ENCODE results near the gene DUSP22. TPM values are rescaled to one million over a fixed set of nuclear protein-coding genes. Genes with fewer than 3 reads are reported as not detected.
"Not testable (repeated sequence)": the region's sequence is repeated elsewhere in the genome, so short reads cannot be mapped to it uniquely, and the experiment has no call there.

The DUSP22 gene
- polyA plus RNA-seq, 1 of the 3 experiments (the other 2 are of a cell fraction), result 6.8 TPM

- TF ChIP-seq FOXM1 (IDR thresholded peaks at IDR 0.05; ENCODE audit: low read depth), result no peak
- TF ChIP-seq FOXJ3 (CRISPR knock-in tag; IDR thresholded peaks at IDR 0.05), result no peak
- no peak for TF ChIP-seq IRF3 (IDR thresholded peaks at IDR 0.05; ENCODE audit: low read depth, low read length)
- no peak for TF ChIP-seq TCF12 (IDR thresholded peaks at IDR 0.05)
These were observed 82.7 kb downstream of the DUSP22 start (continued) for GRCh38 chr6:374956-375355.

GRCh38 chr6:376827-377640 is 84.7 kb downstream of the DUSP22 start:
- CTCF ChIA-PET, result interaction anchor here (0.9 kb wide), 1 partner anchor 43 kb away, joined by 4 read pairs; no protein-coding TSS in a partner anchor
- Histone ChIP-seq H3K9me3 (no peaks in the 10 kb centered on the region), H3K79me2 (ENCODE audit: insufficient read depth) (no peaks in the 10 kb centered on the region), H4K20me1 (ENCODE audit: insufficient read depth) (no peaks in the 10 kb centered on the region), H2AFZ (ENCODE audit: low read depth) (no peak overlapping the region), H3K4me2 (no peak overlapping the region), H3K9me2 (no peaks in the 10 kb centered on the region), H3K36me3 (replicated peaks in 1 of 2; ENCODE audit: control insufficient read depth in 1 of 2, insufficient read depth in 2 of 2, low read length in 1 of 2) (no peaks in the 10 kb centered on the region), H3K27ac (ENCODE audit: low read depth in 2 of 2, low read length in 1 of 2) (no peak overlapping the region), H3F3A (replicated peaks; ENCODE audit: insufficient read depth) (no peaks in the 10 kb centered on the region), H3K4me3 (ENCODE audit: low read depth in 2 of 2, low read length in 1 of 2) (no peak overlapping the region), H3K27me3 (ENCODE audit: insufficient read depth) (peaks cover 100% of the 10 kb centered on the region), H3K9ac (no peak overlapping the region), H3K4me1 (ENCODE audit: control insufficient read depth in 1 of 2, insufficient read depth in 2 of 2, low read depth in 1 of 2, low read length in 1 of 2) (no peaks in the 10 kb centered on the region)
- WGBS (ENCODE audit: low lambda C conversion rate), result 20% methylated on average over 10 of the region's 10 CpGs
- no peak for DNase-seq
- TF ChIP-seq MAX (IDR thresholded peaks at IDR 0.05; ENCODE audit: low read depth), result no peak
- no peak for TF ChIP-seq RXRA (IDR thresholded peaks at IDR 0.05; ENCODE audit: borderline replicate concordance, low read depth)
- TF ChIP-seq ELF1 (IDR thresholded peaks at IDR 0.05), result no peak
- POLR2A ChIA-PET, result no interaction called here

- DNase-seq; H3K79me2 ChIP-seq (ENCODE audit: insufficient read depth); POLR2A ChIA-PET; H2AFZ ChIP-seq (ENCODE audit: low read depth); CTCF ChIA-PET; H3K4me1 ChIP-seq (ENCODE audit: control insufficient read depth in 1 of 2, insufficient read depth in 2 of 2, low read depth in 1 of 2, low read length in 1 of 2); H3K9ac ChIP-seq; H3K9me2 ChIP-seq; H3K4me2 ChIP-seq; H3K27ac ChIP-seq (ENCODE audit: low read depth in 2 of 2, low read length in 1 of 2); H3K36me3 ChIP-seq (replicated peaks in 1 of 2; ENCODE audit: control insufficient read depth in 1 of 2, insufficient read depth in 2 of 2, low read length in 1 of 2); H3K9me3 ChIP-seq; H3K4me3 ChIP-seq (ENCODE audit: low read depth in 2 of 2, low read length in 1 of 2); H3F3A ChIP-seq (replicated peaks; ENCODE audit: insufficient read depth); H4K20me1 ChIP-seq (ENCODE audit: insufficient read depth): not testable (repeated sequence)
- 24% methylated on average over 13 of the region's 13 CpGs for WGBS (ENCODE audit: low lambda C conversion rate)
- H3K27me3 ChIP-seq (ENCODE audit: insufficient read depth), result peaks cover 100% of the 10 kb centered on the region
These were observed 85.3 kb downstream of the DUSP22 start for GRCh38 chr6:377641-378020.
